IMR-90 (cell line): ENCODE data around the gene DBP. TPM values are rescaled to one million over a fixed set of nuclear protein-coding genes. Genes with fewer than 3 reads are reported as not detected.
A peak's percentile ranks its signal among the peaks of the same experiment; 100 is the strongest.

Source experiments
- ATAC-seq: fragments of 200-7000 bp; cut with Tn5 transposase; 2 replicates; pipeline ENCODE4 v1.9.1; 2020; ENCODE audit warnings: low read depth, mild to moderate bottlenecking, moderate library complexity
- BruUV-seq: library from RNA; stranded (reverse); fragments of 400-500 nt; replicated peaks from 2 replicates; lab custom pipeline; 2021; lab: Mats Ljungman, UMichigan
- CTCF ChIA-PET: fragments of 300-600 bp; formaldehyde crosslinking; extraction: SDS; loops from one replicate; lab custom pipeline; 2021; ENCODE audit warnings: antibody characterized with exemption; lab: Yijun Ruan, JAX
- POLR2A ChIA-PET: fragments of 300-600 bp; sonication (Branson Sonifier 250); formaldehyde crosslinking; loops from one replicate; lab custom pipeline; 2022; ENCODE audit warnings: antibody characterized with exemption; ENCODE audit not compliant: unreplicated experiment; lab: Charles Lee
- DNase-seq: peaks from one replicate; pipeline ENCODE4 v3.0.0; 2013
- H2AFZ ChIP-seq: replicated peaks from 2 replicates; pipeline ENCODE3; 2013; ENCODE audit warnings: low read length, mild to moderate bottlenecking; ENCODE audit not compliant: poor library complexity
- H2AK5ac ChIP-seq: 2 replicates; pipeline ENCODE4 v1.6.1; 2013; ENCODE audit warnings: low read depth, low read length, inconsistent platforms
- H2AK9ac ChIP-seq: replicated peaks from 2 replicates; pipeline ENCODE3; 2013; ENCODE audit warnings: mild to moderate bottlenecking, low read depth, low read length, moderate library complexity; ENCODE audit not compliant: poor library complexity
- H2BK120ac ChIP-seq: 2 replicates; pipeline ENCODE4 v1.6.1; 2013; ENCODE audit warnings: low read depth, low read length, inconsistent platforms
- H2BK15ac ChIP-seq: 3 replicates; pipeline ENCODE4 v1.6.1; 2013; ENCODE audit warnings: low read depth, low read length, inconsistent platforms
- H2BK20ac ChIP-seq: 2 replicates; pipeline ENCODE4 v1.6.1; 2013; ENCODE audit warnings: low read depth, mild to moderate bottlenecking, inconsistent platforms, low read length, moderate library complexity
- H2BK5ac ChIP-seq: 2 replicates; pipeline ENCODE4 v1.6.1; 2013; ENCODE audit warnings: mild to moderate bottlenecking, low read depth, low read length, inconsistent platforms; ENCODE audit not compliant: poor library complexity, severe bottlenecking
- H3K14ac ChIP-seq: replicated peaks from 2 replicates; pipeline ENCODE4 v1.6.1; 2013; ENCODE audit warnings: low read depth, low read length, inconsistent platforms
- H3K18ac ChIP-seq: 2 replicates; pipeline ENCODE4 v1.6.1; 2013; ENCODE audit warnings: low read depth, low read length, control low read depth
- H3K23ac ChIP-seq: 2 replicates; pipeline ENCODE4 v1.6.1; 2013; ENCODE audit warnings: low read depth, low read length, inconsistent platforms
- H3K27ac ChIP-seq: 2 replicates; pipeline ENCODE4 v1.5.1; 2013; ENCODE audit warnings: mild to moderate bottlenecking, control low read depth, low read length; ENCODE audit not compliant: insufficient read depth
- H3K27me3 ChIP-seq: 2 replicates; pipeline ENCODE4 v1.6.1; 2013; ENCODE audit warnings: low read length; ENCODE audit not compliant: control insufficient read depth, insufficient read depth
- H3K36me3 ChIP-seq: 2 replicates; pipeline ENCODE4 v1.6.1; 2013; ENCODE audit warnings: low read length, mixed read lengths; ENCODE audit not compliant: control insufficient read depth, insufficient read depth
- H3K4ac ChIP-seq: 2 replicates; pipeline ENCODE4 v1.6.1; 2013; ENCODE audit warnings: low read depth, low read length, inconsistent platforms
- H3K4me1 ChIP-seq: 2 replicates; pipeline ENCODE4 v1.6.1; 2013; ENCODE audit warnings: low read length, mixed read lengths; ENCODE audit not compliant: control insufficient read depth, insufficient read depth
- H3K4me2 ChIP-seq: 2 replicates; pipeline ENCODE4 v1.6.1; 2013; ENCODE audit warnings: low read depth, mild to moderate bottlenecking, control low read depth, low read length, moderate library complexity
- H3K4me3 ChIP-seq: 2 replicates; pipeline ENCODE4 v1.5.1; 2013; ENCODE audit warnings: low read depth, mild to moderate bottlenecking, control low read depth, low read length, moderate library complexity; ENCODE audit not compliant: insufficient read depth
- H3K56ac ChIP-seq: 2 replicates; pipeline ENCODE4 v1.6.1; 2013; ENCODE audit warnings: low read length, inconsistent platforms; ENCODE audit not compliant: insufficient read depth; ENCODE audit errors: extremely low read depth
- H3K79me1 ChIP-seq, 2 experiments: 2 replicates each; pipeline ENCODE4 v1.6.1; 2013; ENCODE audit warnings: low read length in 2 of 2, inconsistent platforms in 1 of 2, low read depth in 1 of 2
- H3K9ac ChIP-seq: 2 replicates; pipeline ENCODE4 v1.6.1; 2013; ENCODE audit warnings: low read depth, low read length, control low read depth
- H3K9me1 ChIP-seq: 2 replicates; pipeline ENCODE4 v1.6.1; 2013; ENCODE audit warnings: low read length, inconsistent platforms; ENCODE audit not compliant: insufficient read depth
- H3K9me3 ChIP-seq: 2 replicates; pipeline ENCODE4 v1.6.1; 2013; ENCODE audit warnings: low read length; ENCODE audit not compliant: control insufficient read depth, insufficient read depth
- H4K20me1 ChIP-seq: 2 replicates; pipeline ENCODE4 v1.6.1; 2013; ENCODE audit warnings: low read length, inconsistent platforms; ENCODE audit not compliant: insufficient read depth
- H4K5ac ChIP-seq: 2 replicates; pipeline ENCODE4 v1.6.1; 2013; ENCODE audit warnings: mild to moderate bottlenecking, low read depth, low read length, control low read depth
- H4K8ac ChIP-seq, 2 experiments: 2 replicates each; pipeline ENCODE4 v1.6.1; 2013; ENCODE audit warnings: low read depth in 2 of 2, low read length in 2 of 2, control low read depth in 1 of 2, inconsistent platforms in 1 of 2
- H4K91ac ChIP-seq: 2 replicates; pipeline ENCODE4 v1.6.1; 2013; ENCODE audit warnings: low read depth, low read length, inconsistent platforms; ENCODE audit not compliant: insufficient read depth
- BHLHE40 ChIP-seq: fragments of 150-350 bp; IDR thresholded peaks from 2 replicates; pipeline ENCODE4 v1.6.1; 2016; ENCODE audit warnings: mild to moderate bottlenecking, low read depth, low read length
- CEBPB ChIP-seq: IDR thresholded peaks from 2 replicates; pipeline ENCODE4 v1.6.1; 2012; ENCODE audit warnings: low read depth, low read length, improper control_type of control experiment
- ELK1 ChIP-seq: fragments of 150-350 bp; IDR thresholded peaks from 2 replicates; pipeline ENCODE4 v1.6.1; 2016; ENCODE audit warnings: low read depth, mild to moderate bottlenecking, low read length, moderate library complexity, borderline replicate concordance
- NFE2L2 ChIP-seq: fragments of 150-350 bp; IDR thresholded peaks from 2 replicates; pipeline ENCODE4 v1.6.1; 2016; ENCODE audit warnings: low read depth, mild to moderate bottlenecking, low read length
- RCOR1 ChIP-seq: IDR thresholded peaks from 2 replicates; pipeline ENCODE4 v1.6.1; 2012; ENCODE audit warnings: mild to moderate bottlenecking, low read length, improper control_type of control experiment; ENCODE audit not compliant: insufficient replicate concordance
- WGBS, 2 experiments: methylation state at CpG; one replicate each; pipeline versions ENCODE4 v1.1.5 to v1.1.7; 2013; ENCODE audit warnings: missing lambda C conversion rate in 2 of 2; ENCODE audit not compliant: insufficient read length in 1 of 2; ENCODE audit errors: extremely low coverage in 2 of 2; 5-methylcytosine and 5-hydroxymethylcytosine counted together
- dilution Hi-C: fragments of 300-500 bp; cut with HindIII; formaldehyde crosslinking; loops from one replicate; pipeline ENCODE4 v1.14.3; 2018; ENCODE audit warnings: low sequenced_read_pairs; ENCODE audit not compliant: unreplicated experiment
- in situ Hi-C: fragments of 300-500 bp; cut with MboI; formaldehyde crosslinking; loops from 3 replicates; pipeline ENCODE4 v1.14.3; 2019; ENCODE audit warnings: low sequenced_read_pairs, inconsistent platforms, mixed read lengths
- intact Hi-C: fragments of 100-400 bp; cut with micrococcal nuclease; formaldehyde crosslinking; loops from 2 replicates; pipeline ENCODE4 v1.10.0; 2022
- polyA plus RNA-seq, 3 experiments: library from polyadenylated mRNA; depleted of rRNA; stranded (reverse); fragments of >200 nt; gene quantifications; 2 replicates each; pipeline ENCODE4 v1.2.3, GENCODE V29; 2012; ENCODE audit warnings: low replicate concordance in 1 of 3
- total RNA-seq: library from RNA; depleted of rRNA; stranded (reverse); fragments of >200 nt; gene quantifications from 2 replicates; pipeline ENCODE4 v1.2.3, GENCODE V29; 2012
- TF ChIP-seq, protein P1 (sequence below): fragments of 150-350 bp; IDR thresholded peaks from 2 replicates; pipeline ENCODE4 v1.6.1; 2017; ENCODE audit warnings: mild to moderate bottlenecking, antibody characterized with exemption, low read length, low read depth

DBP gene
- total and polyA plus RNA-seq, 2 of the 4 experiments (the other 2 are of a cell fraction): 3.0 to 3.6 TPM

- WGBS, 2 experiments: 20% methylated on average over 1 of the region's 10 CpGs; no CpG with 5 or more reads in 1 of the 2 experiments
- Histone ChIP-seq H3K27ac (no peak overlapping the region), H4K91ac (peak overlapping the region; percentile 23; the same call in 1 of the 2 replicates), H3K23ac (no peak overlapping the region), H3K14ac (no peak overlapping the region), H2BK20ac (0 out of 2 replicates have a peak overlapping the region, but pooled peaks have one; percentile 14), H4K20me1 (no peaks in the 10 kb centered on the region), H3K36me3 (no peaks in the 10 kb centered on the region), H2BK15ac (0 out of 3 replicates have a peak overlapping the region, but pooled peaks have one; percentile 40), H2AK5ac (peak overlapping the region; percentile 58), H2AFZ (peak overlapping the region; percentile 91), H2BK5ac (no peak overlapping the region), H4K5ac (no peak overlapping the region), H2BK120ac (peak overlapping the region; percentile 21; the same call in 1 of the 2 replicates), H3K9me1 (no peaks in the 10 kb centered on the region; the same call in 1 of the 2 replicates), H3K56ac (no peak overlapping the region), H3K4me2 (peak overlapping the region; percentile 31), H3K18ac (no peak overlapping the region), H3K9me3 (peaks cover 3% of the 10 kb centered on the region; the same call in 1 of the 2 replicates), H2AK9ac (peak overlapping the region; percentile 89), H3K4me3 (peak overlapping the region; percentile 9; the same call in 1 of the 2 replicates), H3K4me1 (peaks cover 5% of the 10 kb centered on the region), H3K79me1 (no peaks in the 10 kb centered on the region), H4K8ac (peak overlapping the region; percentile 51 to 57; a peak in 3 of 4 replicates), H3K9ac (no peak overlapping the region), H3K4ac (peak overlapping the region; percentile 32; the same call in 1 of the 2 replicates), H3K27me3 (no peaks in the 10 kb centered on the region)
- dilution Hi-C loops: no loop called here
- TF ChIP-seq BHLHE40 (no peak), NFE2L2 (no peak), RCOR1 (no peak), ELK1 (no peak), CEBPB (no peak)
- TF ChIP-seq, protein P1, sequence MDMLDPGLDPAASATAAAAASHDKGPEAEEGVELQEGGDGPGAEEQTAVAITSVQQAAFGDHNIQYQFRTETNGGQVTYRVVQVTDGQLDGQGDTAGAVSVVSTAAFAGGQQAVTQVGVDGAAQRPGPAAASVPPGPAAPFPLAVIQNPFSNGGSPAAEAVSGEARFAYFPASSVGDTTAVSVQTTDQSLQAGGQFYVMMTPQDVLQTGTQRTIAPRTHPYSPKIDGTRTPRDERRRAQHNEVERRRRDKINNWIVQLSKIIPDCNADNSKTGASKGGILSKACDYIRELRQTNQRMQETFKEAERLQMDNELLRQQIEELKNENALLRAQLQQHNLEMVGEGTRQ: no peak
- no peak for ATAC-seq
- no TSS peak for BruUV-seq
- DNase-seq: no peak
- ChIA-PET POLR2A (no interaction called here), CTCF (no interaction called here)
- intact Hi-C loops: loop anchor here (2.0 to 10.0 kb wide), 3 partner anchors 138 to 318 kb away; partner anchors contain the start of gene FTL
- in situ Hi-C loops: loop anchor here (10.0 kb wide), 2 partner anchors 188 to 318 kb away; partner anchors contain the start of genes FTL and HSD17B14
These were observed 9.6 kb upstream of the DBP start for GRCh38 chr19:48646722-48647216.
